Omental fat pad (tissue), 4 donors: Measurements from ENCODE around the gene TSC1. TPM values are rescaled to one million over a fixed set of nuclear protein-coding genes. Genes with fewer than 3 reads are reported as not detected.

ENCODE experiments used
- ATAC-seq: fragments of 150-250 bp; one replicate; pipeline ENCODE4 v1.9.1; 2016; ENCODE audit warnings: mild to moderate bottlenecking, moderate library complexity; ENCODE audit not compliant: low FRiP score
- DNase-seq: peaks from one replicate; pipeline ENCODE4 v3.0.0-alpha.2; 2019; ENCODE audit warnings: low spot score
- total RNA-seq, 4 donors: library from RNA; depleted of rRNA; stranded (reverse); fragments of >200 nt; gene quantifications; one replicate each; pipeline ENCODE4 v1.1.0, GENCODE V29; 2016
- TF ChIP-seq, protein P1 (sequence below), 3 donors: fragments of 450-650 bp; IDR thresholded peaks; one replicate each; pipeline ENCODE4 v1.5.1; 2016 to 2017; ENCODE audit warnings: antibody characterized with exemption in 3 of 3, mild to moderate bottlenecking in 3 of 3, moderate library complexity in 2 of 3

The TSC1 gene
- total RNA-seq, 4 donors from 2014 or later: 40.7 to 68.4 (median 46.5) TPM

DNA sequence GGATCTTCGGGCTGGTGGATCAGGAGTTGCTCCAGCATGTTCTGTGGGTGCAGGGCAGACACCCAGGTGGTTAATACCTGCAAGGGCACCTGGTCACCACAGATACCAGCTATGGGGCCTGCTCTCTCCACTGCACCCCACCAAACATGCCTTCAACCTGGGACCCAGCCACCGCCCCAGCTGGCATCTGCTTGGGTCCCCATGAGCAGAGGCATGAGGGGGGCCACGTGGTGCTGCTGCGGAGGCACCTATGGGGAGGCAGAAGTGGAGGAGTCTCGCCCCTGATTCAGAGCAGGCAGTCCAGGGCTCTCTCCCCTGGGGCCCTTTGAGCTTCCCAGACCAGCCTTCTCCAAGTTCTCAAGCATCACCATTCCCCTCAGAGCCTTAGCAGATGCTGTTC is 69.3 kb downstream of the TSC1 start:
- TF ChIP-seq, protein P1, sequence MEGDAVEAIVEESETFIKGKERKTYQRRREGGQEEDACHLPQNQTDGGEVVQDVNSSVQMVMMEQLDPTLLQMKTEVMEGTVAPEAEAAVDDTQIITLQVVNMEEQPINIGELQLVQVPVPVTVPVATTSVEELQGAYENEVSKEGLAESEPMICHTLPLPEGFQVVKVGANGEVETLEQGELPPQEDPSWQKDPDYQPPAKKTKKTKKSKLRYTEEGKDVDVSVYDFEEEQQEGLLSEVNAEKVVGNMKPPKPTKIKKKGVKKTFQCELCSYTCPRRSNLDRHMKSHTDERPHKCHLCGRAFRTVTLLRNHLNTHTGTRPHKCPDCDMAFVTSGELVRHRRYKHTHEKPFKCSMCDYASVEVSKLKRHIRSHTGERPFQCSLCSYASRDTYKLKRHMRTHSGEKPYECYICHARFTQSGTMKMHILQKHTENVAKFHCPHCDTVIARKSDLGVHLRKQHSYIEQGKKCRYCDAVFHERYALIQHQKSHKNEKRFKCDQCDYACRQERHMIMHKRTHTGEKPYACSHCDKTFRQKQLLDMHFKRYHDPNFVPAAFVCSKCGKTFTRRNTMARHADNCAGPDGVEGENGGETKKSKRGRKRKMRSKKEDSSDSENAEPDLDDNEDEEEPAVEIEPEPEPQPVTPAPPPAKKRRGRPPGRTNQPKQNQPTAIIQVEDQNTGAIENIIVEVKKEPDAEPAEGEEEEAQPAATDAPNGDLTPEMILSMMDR (IDR thresholded peaks at IDR 0.05): no peak
- DNase-seq: no peak
- no peak for ATAC-seq

- DNase-seq: no peak
- TF ChIP-seq, protein P1 (IDR thresholded peaks at IDR 0.05): no peak
- no peak for ATAC-seq
These were observed 71.0 kb downstream of the TSC1 start for GRCh38 chr9:132873403-132873802.

GRCh38 chr9:132869266-132869665 is 75.2 kb downstream of the TSC1 start:
- no peak for ATAC-seq
- DNase-seq: no peak
- TF ChIP-seq, protein P1 (IDR thresholded peaks at IDR 0.05): no peak

GRCh38 chr9:132866898-132867297 is 77.5 kb downstream of the TSC1 start:
- ATAC-seq (no peak), DNase-seq (no peak)
- TF ChIP-seq, protein P1 (IDR thresholded peaks at IDR 0.05): no peak

GRCh38 chr9:132864691-132865090 is 79.7 kb downstream of the TSC1 start:
- TF ChIP-seq, protein P1 (IDR thresholded peaks at IDR 0.05): no peak
- DNase-seq (no peak), ATAC-seq (no peak)

GRCh38 chr9:132864277-132864676 is 80.1 kb downstream of the TSC1 start:
- no peak for DNase-seq
- no peak for ATAC-seq
- TF ChIP-seq, protein P1 (IDR thresholded peaks at IDR 0.05): no peak

- DNase-seq (no peak), ATAC-seq (no peak)
- TF ChIP-seq, protein P1 (IDR thresholded peaks at IDR 0.05): no peak
These were observed 81.3 kb downstream of the TSC1 start for GRCh38 chr9:132863096-132863495.
